Testis (tissue), 2 donors: ENCODE results near the gene TNFSF4.

ENCODE experiments used
- CTCF ChIP-seq, 3 experiments: fragments of 450-650 bp in 2 of 3; fragments of 200-600 bp in 1 of 3; sonication (generic) in 1 of 3; IDR thresholded peaks; one replicate each; pipeline ENCODE4 v1.5.1; 2016 to 2019; ENCODE audit warnings: antibody characterized with exemption in 3 of 3, mild to moderate bottlenecking in 2 of 3, moderate library complexity in 1 of 3
- POLR2A ChIP-seq: fragments of 450-650 bp; IDR thresholded peaks from one replicate; pipeline ENCODE4 v1.6.1; 2017; ENCODE audit warnings: antibody characterized with exemption, mild to moderate bottlenecking, moderate library complexity

GRCh38 chr1:173137107-173137706 is 69.9 kb downstream of the TNFSF4 start:
- TF ChIP-seq POLR2A: no peak
- no peak for TF ChIP-seq CTCF (IDR thresholded peaks at IDR 0.05)
